HG02938 (cell line): ENCODE results near the gene RUNX1.

ENCODE experiments used
- ATAC-seq: cut with Tn5 transposase; IDR thresholded peaks from one replicate; pipeline ENCODE4 v1.9.1; 2021; ENCODE audit warnings: mild to moderate bottlenecking, moderate library complexity; ENCODE audit not compliant: unreplicated experiment

The RUNX1 gene

GRCh38 chr21:35037384-35037765, 11.7 kb downstream of the RUNX1 start:
- no peak for ATAC-seq

GRCh38 chr21:35036465-35037383, 12.4 kb downstream of the RUNX1 start:
- no peak for ATAC-seq

- ATAC-seq: no peak
These were observed 13.5 kb downstream of the RUNX1 start for GRCh38 chr21:35035581-35035980.

GRCh38 chr21:35035116-35035515, 14.0 kb downstream of the RUNX1 start:
- no peak for ATAC-seq

- no peak for ATAC-seq
These were observed 14.7 kb downstream of the RUNX1 start for GRCh38 chr21:35034203-35034926.

GRCh38 chr21:35032474-35033263, 16.4 kb downstream of the RUNX1 start:
- no peak for ATAC-seq

- ATAC-seq: no peak
These were observed 20.6 kb downstream of the RUNX1 start for GRCh38 chr21:35028451-35028978.

- no peak for ATAC-seq
These were observed 21.3 kb downstream of the RUNX1 start for GRCh38 chr21:35027563-35028450.

GRCh38 chr21:35026617-35027562, 22.2 kb downstream of the RUNX1 start:
- ATAC-seq: no peak

GRCh38 chr21:35026153-35026500, 23.0 kb downstream of the RUNX1 start:
- no peak for ATAC-seq

GRCh38 chr21:35025206-35026152, 23.6 kb downstream of the RUNX1 start:
- ATAC-seq: no peak

- ATAC-seq: no peak
These were observed 24.6 kb downstream of the RUNX1 start for GRCh38 chr21:35024513-35024912.

GRCh38 chr21:35024071-35024420, 25.1 kb downstream of the RUNX1 start:
- no peak for ATAC-seq

GRCh38 chr21:35023396-35024070, 25.6 kb downstream of the RUNX1 start:
- ATAC-seq: no peak

- ATAC-seq: no peak
These were observed 27.6 kb downstream of the RUNX1 start for GRCh38 chr21:35021546-35021945.

GRCh38 chr21:35020902-35021301, 28.2 kb downstream of the RUNX1 start:
- no peak for ATAC-seq

GRCh38 chr21:35020436-35020835, 28.7 kb downstream of the RUNX1 start:
- ATAC-seq: no peak
